GM19238 (cell line): ENCODE data around the gene BACE2.

Experiments
- DNase-seq: peaks from one replicate; pipeline ENCODE4 v3.0.0; 2011; ENCODE audit warnings: low spot score; ENCODE audit not compliant: insufficient read length

Gene BACE2

GRCh38 chr21:41147979-41148355 is 20.0 kb upstream of the BACE2 start:
- DNase-seq: no peak

GRCh38 chr21:41148798-41149197 is 19.2 kb upstream of the BACE2 start:
- no peak for DNase-seq

GRCh38 chr21:41149199-41149598 is 18.8 kb upstream of the BACE2 start:
- DNase-seq: no peak

GRCh38 chr21:41152147-41152546 is 15.8 kb upstream of the BACE2 start:
- no peak for DNase-seq

GRCh38 chr21:41153443-41153842 is 14.5 kb upstream of the BACE2 start:
- DNase-seq: no peak

GRCh38 chr21:41156142-41156541 is 11.8 kb upstream of the BACE2 start:
- no peak for DNase-seq

- DNase-seq: no peak
These were observed 9.9 kb upstream of the BACE2 start for GRCh38 chr21:41158026-41158425.

- no peak for DNase-seq
These were observed 7.9 kb upstream of the BACE2 start for GRCh38 chr21:41160036-41160435.

GRCh38 chr21:41161428-41161827 is 6.5 kb upstream of the BACE2 start:
- DNase-seq: no peak

GRCh38 chr21:41162096-41162495 is 5.9 kb upstream of the BACE2 start:
- no peak for DNase-seq

- DNase-seq: no peak
These were observed 4.9 kb upstream of the BACE2 start for GRCh38 chr21:41163091-41163490.

- DNase-seq: no peak
These were observed 3.9 kb upstream of the BACE2 start for GRCh38 chr21:41164052-41164451.

GRCh38 chr21:41164981-41165655 is 2.8 kb upstream of the BACE2 start:
- DNase-seq: no peak

- no peak for DNase-seq
These were observed 1.1 kb upstream of the BACE2 start for GRCh38 chr21:41166884-41167283.

GRCh38 chr21:41168391-41169257 is 664 bp downstream of the BACE2 start:
- DNase-seq: no peak

- DNase-seq: no peak
These were observed 1.3 kb downstream of the BACE2 start for GRCh38 chr21:41169258-41169576.

- no peak for DNase-seq
These were observed 1.7 kb downstream of the BACE2 start for GRCh38 chr21:41169701-41170100.

- no peak for DNase-seq
These were observed 2.5 kb downstream of the BACE2 start for GRCh38 chr21:41170442-41170841.

GRCh38 chr21:41170859-41171609 is 3.1 kb downstream of the BACE2 start:
- no peak for DNase-seq

- no peak for DNase-seq
These were observed 7.1 kb downstream of the BACE2 start for GRCh38 chr21:41175080-41175479.

- no peak for DNase-seq
These were observed 8.9 kb downstream of the BACE2 start for GRCh38 chr21:41176846-41177245.

- DNase-seq: no peak
These were observed 12.8 kb downstream of the BACE2 start for GRCh38 chr21:41180752-41181151.
